Measurements from ENCODE around the gene ATP6V0C. TPM values are rescaled to one million over a fixed set of nuclear protein-coding genes. Genes with fewer than 3 reads are reported as not detected.

ATP6V0C gene
- total and polyA plus RNA-seq, 2 of the 13 experiments (the other 11 are each of a cell fraction or from before 2014, with no cell fraction given) = 10.4 to 20.1 TPM

- no peak for TF ChIP-seq HMGXB3 (CRISPR knock-in tag; IDR thresholded peaks at IDR 0.05; ENCODE audit: borderline replicate concordance)
- TF ChIP-seq ATRX (CRISPR knock-in tag; IDR thresholded peaks at IDR 0.05; ENCODE audit: borderline replicate concordance) = no peak
- TF ChIP-seq MEIS1 (CRISPR knock-in tag; IDR thresholded peaks at IDR 0.05; ENCODE audit: borderline replicate concordance) = no peak
- peak; percentile 57 for TF ChIP-seq ZNF564 (CRISPR knock-in tag; IDR thresholded peaks at IDR 0.05)
- TF ChIP-seq CERS6 (CRISPR knock-in tag; IDR thresholded peaks at IDR 0.05) = no peak
- TF ChIP-seq FOSL1 (CRISPR knock-in tag; IDR thresholded peaks at IDR 0.05; ENCODE audit: borderline replicate concordance) = no peak
- no peak for TF ChIP-seq U2AF1 (optimal IDR thresholded peaks at IDR 0.05; ENCODE audit: low read depth, low read length)
- peak; percentile 21; the same call in 1 of the 2 replicates for TF ChIP-seq MXD1 (CRISPR knock-in tag; IDR thresholded peaks at IDR 0.05)
- TF ChIP-seq PTBP1 (IDR thresholded peaks at IDR 0.05; ENCODE audit: low read depth, low read length, poor library complexity, severe bottlenecking) = no peak
- TF ChIP-seq ZNF382 (CRISPR knock-in tag; IDR thresholded peaks at IDR 0.05; ENCODE audit: borderline replicate concordance) = no peak
- TF ChIP-seq SALL1 (CRISPR knock-in tag; IDR thresholded peaks at IDR 0.05) = 0 out of 2 replicates have a peak, but pooled peaks have one; percentile 38
- no peak for TF ChIP-seq SKI (IDR thresholded peaks at IDR 0.05; ENCODE audit: partially characterized antibody)
- 0 out of 2 replicates have a peak, but pooled peaks have one; percentile 11 for TF ChIP-seq ZNF691 (CRISPR knock-in tag; IDR thresholded peaks at IDR 0.05; ENCODE audit: borderline replicate concordance, low read depth)
- TF ChIP-seq CBFB (CRISPR knock-in tag; IDR thresholded peaks at IDR 0.05) = no peak
- TF ChIP-seq GTF2F1 (IDR thresholded peaks at IDR 0.05; ENCODE audit: low read length) = no peak
- no peak for TF ChIP-seq ZNF749 (CRISPR knock-in tag; IDR thresholded peaks at IDR 0.05; ENCODE audit: borderline replicate concordance)
- TF ChIP-seq LRRFIP1 (CRISPR knock-in tag; conservative IDR thresholded peaks at IDR 0.05) = no peak
- TF ChIP-seq ZNF225 (CRISPR knock-in tag; IDR thresholded peaks at IDR 0.05) = no peak
- no peak for TF ChIP-seq ZNF546 (CRISPR knock-in tag; conservative IDR thresholded peaks at IDR 0.05)
- TF ChIP-seq JUNB (CRISPR knock-in tag; IDR thresholded peaks at IDR 0.05; ENCODE audit: borderline replicate concordance) = no peak
Measured at GRCh38 chr16:2473999-2474876, 39.5 kb upstream of the ATP6V0C start (continued).
